GM18907 (cell line): ENCODE data around the gene CYP2S1.
"Not testable (repeated sequence)": the region's sequence is repeated elsewhere in the genome, so short reads cannot be mapped to it uniquely, and the experiment has no call there.

ENCODE experiments used
- ATAC-seq: cut with Tn5 transposase; IDR thresholded peaks from one replicate; pipeline ENCODE4 v1.9.1; 2021; ENCODE audit warnings: mild to moderate bottlenecking, moderate library complexity; ENCODE audit not compliant: unreplicated experiment

CYP2S1 gene

DNA sequence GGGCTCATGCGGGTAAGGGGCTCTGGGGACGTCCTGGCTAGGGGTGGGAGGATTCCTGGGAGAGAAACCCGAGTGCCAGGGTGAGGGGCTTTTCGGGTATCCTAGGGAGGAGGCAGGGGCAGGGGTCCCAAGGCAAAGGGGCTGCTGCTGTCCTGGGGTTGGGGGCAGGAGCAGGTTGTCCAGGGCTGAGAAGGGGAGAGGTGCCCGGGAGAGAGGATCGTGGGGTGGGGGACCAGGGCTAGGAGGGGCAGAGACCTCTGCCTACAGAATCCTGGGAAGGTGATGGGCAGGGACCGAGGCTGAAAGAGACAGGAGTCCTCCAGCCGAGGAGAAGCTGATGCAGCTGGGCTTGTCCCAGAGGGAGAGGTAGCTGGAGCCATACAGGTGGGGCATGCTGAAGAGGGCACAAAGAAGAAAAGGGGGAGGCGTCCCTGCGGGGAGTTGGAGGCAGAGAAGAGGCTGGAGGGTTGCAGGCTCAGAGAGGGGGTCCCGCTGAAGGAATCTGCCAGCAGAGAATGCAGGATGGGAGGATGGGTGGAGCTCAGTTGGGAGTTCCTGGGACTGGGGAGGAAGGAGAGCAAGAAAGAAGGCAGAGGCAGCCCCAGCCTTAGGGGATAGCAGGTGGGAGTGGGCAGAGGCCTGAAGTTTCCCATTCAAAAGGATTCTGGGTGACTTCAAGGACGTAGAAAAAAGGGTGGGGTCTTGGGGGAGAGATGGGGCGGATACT is 574 bp downstream of the CYP2S1 start:
- ATAC-seq = no peak

GRCh38 chr19:41194157-41194552 is 1.1 kb downstream of the CYP2S1 start:
- ATAC-seq = no peak

- ATAC-seq = no peak
Observed at GRCh38 chr19:41195675-41196497, 2.9 kb downstream of the CYP2S1 start.

DNA sequence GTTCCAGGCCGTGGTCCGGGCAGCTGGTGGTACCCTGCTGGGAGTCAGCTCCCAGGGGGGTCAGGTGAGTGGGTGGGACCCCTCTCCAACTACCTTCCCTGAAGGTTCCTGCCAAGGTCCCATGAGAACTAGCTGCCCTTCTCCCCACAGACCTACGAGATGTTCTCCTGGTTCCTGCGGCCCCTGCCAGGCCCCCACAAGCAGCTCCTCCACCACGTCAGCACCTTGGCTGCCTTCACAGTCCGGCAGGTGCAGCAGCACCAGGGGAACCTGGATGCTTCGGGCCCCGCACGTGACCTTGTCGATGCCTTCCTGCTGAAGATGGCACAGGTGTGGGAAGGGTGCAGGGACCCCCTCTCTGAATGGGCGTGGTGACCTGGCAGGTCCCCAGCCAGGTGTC is 5.5 kb downstream of the CYP2S1 start:
- ATAC-seq = no peak

- ATAC-seq = no peak
Observed at GRCh38 chr19:41203371-41203770, 10.4 kb downstream of the CYP2S1 start.

DNA sequence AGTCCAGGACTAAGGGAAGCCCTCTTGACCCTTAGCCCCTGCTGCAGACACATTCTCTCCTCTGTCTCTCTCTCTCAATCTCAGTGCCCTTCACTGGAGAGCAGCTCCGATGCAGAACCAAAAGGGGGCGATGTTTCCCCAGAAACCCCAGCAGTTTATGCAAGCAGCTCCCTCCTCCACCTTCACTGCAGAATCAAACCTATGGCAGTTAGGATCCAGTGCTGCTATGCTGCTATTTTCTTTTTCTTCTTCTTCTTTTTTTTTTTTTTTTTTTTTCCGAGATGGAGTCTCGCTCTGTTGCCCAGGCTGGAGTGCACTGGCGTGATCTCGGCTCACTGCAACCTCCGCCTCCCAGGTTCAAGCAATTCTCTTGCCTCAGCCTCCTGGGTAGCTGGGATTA is 11.3 kb downstream of the CYP2S1 start:
- not testable (repeated sequence) for ATAC-seq

GRCh38 chr19:41205995-41206394 is 13.0 kb downstream of the CYP2S1 start:
- ATAC-seq = no peak

DNA sequence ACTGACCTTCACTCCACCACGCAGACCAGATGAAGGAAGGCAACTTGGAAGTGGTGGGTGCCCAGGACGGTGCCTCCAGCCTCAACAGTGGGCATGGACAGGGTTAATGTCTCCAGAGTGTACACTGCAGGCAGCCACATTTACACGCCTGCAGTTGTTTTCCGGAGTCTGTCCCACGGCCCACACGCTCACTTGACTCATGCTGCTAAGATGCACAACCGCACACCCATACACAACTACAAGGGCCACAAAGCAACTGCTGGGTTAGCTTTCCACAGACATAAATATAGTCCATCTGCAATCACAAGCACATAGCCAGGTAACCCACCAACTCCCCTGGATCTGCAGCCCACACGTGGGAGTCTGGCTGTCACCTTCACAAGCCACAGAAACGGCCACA is 13.4 kb downstream of the CYP2S1 start:
- no peak for ATAC-seq

DNA sequence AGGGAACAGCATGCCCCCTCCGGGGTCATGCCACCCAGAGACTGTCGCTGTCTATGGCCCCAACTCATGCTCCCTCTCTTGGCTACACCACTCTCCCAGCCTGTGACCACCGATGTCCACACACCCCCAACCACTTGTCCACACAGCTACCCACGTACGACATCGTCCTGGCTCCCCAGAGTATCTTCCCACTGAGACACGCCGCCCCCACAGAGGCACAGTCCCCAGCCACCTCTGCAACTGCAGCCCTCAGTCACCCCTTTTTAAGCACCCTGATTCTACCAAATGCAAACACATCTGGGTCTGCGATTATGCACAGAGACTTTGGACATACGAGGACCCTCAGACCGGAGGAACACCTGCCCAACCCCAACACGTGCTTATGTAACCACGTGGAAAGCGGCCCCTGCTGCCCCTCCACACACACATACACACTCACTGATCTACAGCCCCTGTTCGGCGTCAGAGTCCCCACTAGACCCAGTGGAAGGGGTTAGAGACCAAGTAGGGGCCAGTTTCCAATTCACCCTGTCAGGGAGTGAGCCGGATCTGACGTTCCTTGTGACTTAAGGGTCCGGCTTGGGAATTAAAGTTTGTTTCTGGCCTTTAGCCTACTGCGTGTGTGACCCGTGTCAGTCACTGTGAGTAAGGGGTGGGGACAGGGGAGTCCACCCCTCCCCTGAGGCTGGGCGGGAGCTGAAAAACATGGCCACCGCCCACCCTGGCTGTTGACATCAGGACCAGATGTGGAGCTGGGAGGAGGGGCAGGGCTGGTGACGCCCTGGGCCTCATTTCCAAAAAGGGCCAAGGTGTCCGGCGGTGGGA is 14.1 kb downstream of the CYP2S1 start:
- ATAC-seq = no peak

- ATAC-seq = no peak
Observed at GRCh38 chr19:41214161-41214560, 21.1 kb downstream of the CYP2S1 start.

DNA sequence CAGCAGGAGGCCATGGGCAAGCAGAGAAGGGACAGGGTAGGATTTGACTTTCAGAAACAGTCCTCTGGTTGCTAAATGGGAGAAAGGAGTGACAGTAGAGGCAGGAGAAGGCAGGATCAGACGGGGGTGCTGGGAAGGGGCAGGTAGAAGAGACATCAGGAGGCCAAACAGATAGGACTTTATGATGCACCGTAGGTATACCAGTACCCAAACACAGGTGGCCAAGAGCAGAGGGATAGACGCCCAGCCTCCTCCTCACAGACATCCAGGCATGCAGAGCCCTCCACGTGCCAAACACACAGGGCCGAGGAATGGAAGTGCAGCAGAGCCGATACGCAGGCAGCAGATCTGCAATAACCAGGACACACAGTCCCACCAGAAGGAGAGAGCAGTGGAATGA is 24.7 kb downstream of the CYP2S1 start:
- ATAC-seq = no peak

GRCh38 chr19:41218249-41218614 is 25.2 kb downstream of the CYP2S1 start:
- ATAC-seq = no peak

- no peak for ATAC-seq
Observed at GRCh38 chr19:41218615-41219507, 25.8 kb downstream of the CYP2S1 start, which contains the start of gene AXL. AXL (plus strand) TSS chr19:41219223; CDS start chr19:41219393, 170 bp downstream.

DNA sequence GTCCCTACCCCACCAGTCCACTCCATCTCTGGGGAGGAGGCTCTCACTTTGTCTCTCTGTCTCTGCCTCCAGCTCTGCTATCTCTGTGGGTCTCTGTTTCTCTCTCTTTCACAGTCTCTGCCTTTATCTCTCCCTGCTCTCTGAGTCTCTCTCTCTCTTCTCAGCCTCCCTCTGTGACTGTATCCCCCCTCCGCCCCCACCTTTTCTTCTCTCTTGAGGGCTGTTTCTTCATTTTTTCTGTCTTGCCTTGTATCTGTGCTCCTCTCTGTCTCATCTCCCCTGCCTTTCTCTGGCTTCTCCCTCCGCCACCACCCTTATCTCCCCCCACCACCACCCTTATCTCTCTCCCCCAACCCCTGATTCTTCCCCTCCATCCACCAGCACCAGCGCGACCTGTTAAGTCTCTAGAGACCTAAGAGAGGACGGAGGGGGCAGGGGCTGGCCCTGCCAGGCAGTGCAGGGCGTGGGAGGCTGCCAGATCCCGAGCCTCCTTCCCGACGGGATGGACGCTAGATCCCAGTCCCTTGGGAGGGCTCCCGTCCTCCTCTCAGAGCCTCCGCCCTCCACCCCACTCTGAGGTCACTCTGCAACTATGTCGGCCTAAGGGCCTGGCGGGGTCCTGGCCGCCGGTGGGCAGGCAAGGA is 27.0 kb downstream of the CYP2S1 start:
- no peak for ATAC-seq

GRCh38 chr19:41220811-41221210 is 27.8 kb downstream of the CYP2S1 start:
- no peak for ATAC-seq

DNA sequence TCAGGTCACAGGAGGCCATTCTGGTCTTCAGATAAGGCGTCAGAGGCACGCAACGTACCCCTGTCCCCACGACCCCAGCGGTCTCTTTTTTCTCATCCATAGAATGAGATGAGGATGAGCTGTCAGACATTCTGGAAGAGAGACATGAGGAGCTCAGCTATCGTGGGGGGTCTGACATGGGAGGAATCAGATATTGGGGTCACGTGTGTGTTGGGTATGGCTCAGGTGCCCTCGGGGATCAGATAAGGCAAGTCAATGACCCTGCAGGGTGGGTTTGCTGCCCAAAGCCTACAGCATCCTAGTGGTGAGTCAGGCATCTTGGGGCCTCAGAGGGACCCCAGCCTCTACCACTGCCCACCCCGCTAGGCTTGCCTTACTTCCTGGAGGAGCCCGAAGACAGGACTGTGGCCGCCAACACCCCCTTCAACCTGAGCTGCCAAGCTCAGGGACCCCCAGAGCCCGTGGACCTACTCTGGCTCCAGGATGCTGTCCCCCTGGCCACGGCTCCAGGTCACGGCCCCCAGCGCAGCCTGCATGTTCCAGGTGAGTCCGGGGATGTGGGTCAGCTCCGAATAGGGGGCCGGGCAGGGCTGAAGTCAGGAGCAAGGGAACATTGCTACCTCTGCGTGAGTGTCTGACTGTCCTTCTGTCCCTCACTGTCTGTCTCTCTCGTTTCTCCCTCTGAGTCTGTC is 28.6 kb downstream of the CYP2S1 start:
- ATAC-seq = no peak

DNA sequence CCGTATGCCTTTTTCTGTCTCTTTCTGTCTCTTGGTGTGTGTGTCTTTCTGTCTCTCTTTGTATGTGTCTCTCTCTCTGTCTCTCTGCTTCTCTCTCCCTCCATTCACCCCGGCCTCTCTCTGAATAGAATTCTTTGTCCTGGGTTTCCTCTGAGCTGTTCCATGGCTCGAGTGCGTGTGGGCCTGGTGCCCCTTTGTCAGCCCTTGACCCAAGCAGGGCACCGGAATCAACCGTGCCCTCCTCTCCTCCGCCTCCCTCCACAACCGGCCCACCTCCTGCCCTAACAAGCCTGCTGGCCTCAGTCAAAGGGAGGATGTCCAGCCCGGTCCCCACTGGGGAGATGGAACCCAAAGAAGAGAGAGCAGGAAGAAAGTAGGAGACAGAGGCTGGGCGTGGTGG is 29.2 kb downstream of the CYP2S1 start:
- no peak for ATAC-seq

DNA sequence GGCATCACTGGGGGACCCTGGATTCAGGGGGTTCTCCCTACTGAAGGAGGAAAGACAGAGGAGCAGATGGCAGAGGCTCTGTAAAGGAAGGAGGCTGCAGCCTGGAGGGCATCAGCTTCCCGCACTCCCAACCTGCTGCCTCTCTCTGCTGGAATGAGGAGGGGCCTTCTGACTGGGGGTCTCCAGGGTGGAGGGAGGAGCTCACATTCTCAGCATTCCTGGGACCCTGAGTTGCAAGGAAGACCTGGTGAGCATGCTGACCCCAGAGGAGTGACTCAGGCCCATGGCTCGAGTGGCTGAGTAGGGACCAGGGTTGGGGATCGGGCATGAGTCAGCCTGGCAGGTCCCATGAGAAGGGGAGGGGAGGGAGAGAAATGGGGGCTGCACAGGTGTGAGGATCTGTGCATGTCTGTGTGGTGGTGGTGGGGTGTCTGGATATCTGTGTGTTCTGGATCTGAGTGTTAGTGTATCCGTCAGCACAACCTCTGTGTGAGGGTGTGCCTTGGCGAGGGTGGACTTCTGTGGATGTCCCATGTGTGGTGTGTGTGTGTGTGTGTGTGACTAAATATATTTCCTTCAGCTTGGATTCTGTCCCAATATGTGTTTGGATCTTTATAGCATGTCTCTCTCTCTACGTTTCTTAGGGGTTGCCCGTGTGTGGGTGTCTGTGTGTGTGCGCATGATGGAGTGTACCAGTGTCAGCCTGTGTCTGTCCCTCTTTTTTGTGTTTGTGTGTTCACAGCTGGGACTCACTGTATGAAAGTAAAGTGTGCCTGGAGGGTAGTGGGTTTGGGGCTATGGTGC is 30.6 kb downstream of the CYP2S1 start:
- ATAC-seq = no peak

DNA sequence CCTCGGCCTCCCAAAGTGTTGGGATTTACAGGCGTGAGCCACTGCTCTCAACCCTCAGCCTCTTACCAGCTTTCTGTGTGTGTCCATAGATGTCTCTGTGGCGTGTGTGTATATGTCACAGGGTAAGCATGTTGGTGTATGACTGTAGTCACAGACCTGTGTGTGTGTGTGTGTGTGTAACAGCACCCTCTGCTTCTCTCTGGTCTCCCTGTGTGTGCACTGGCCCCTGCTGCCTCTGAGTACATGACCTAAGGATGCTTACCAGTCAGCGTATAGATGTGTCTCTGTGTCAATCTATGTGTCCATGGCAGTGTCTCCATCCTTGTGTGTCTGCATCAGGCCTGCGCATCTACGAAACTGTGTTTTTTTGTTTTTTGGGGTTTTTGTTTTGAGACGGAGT is 31.6 kb downstream of the CYP2S1 start:
- no peak for ATAC-seq
